ENCODE data around the gene COG5.

Gene COG5

GRCh38 chr7:107213193-107213788, 350.4 kb downstream of the COG5 start:
- DNase-seq: no peak

- DNase-seq: no peak
Measured at GRCh38 chr7:107212725-107213124, 351.0 kb downstream of the COG5 start.

- DNase-seq: no peak
Measured at GRCh38 chr7:107210400-107210799, 353.3 kb downstream of the COG5 start.

GRCh38 chr7:107209565-107209964, 354.2 kb downstream of the COG5 start:
- no peak for DNase-seq

GRCh38 chr7:107208563-107208962, 355.2 kb downstream of the COG5 start:
- no peak for DNase-seq

- no peak for DNase-seq
Measured at GRCh38 chr7:107208024-107208521, 355.6 kb downstream of the COG5 start.

- no peak for DNase-seq
Measured at GRCh38 chr7:107207459-107207858, 356.3 kb downstream of the COG5 start.

- no peak for DNase-seq
Measured at GRCh38 chr7:107206706-107207105, 357.0 kb downstream of the COG5 start.

- DNase-seq: no peak
Measured at GRCh38 chr7:107206136-107206535, 357.6 kb downstream of the COG5 start.

- DNase-seq: no peak
Measured at GRCh38 chr7:107203607-107204006, 360.1 kb downstream of the COG5 start.

GRCh38 chr7:107201795-107202450, 361.8 kb downstream of the COG5 start:
- DNase-seq: peak; percentile 92

GRCh38 chr7:107196834-107197610, 366.7 kb downstream of the COG5 start:
- DNase-seq: peak; percentile 79

- no peak for DNase-seq
Measured at GRCh38 chr7:107194052-107194451, 369.7 kb downstream of the COG5 start.

GRCh38 chr7:107190090-107190489, 373.6 kb downstream of the COG5 start:
- DNase-seq: no peak

GRCh38 chr7:107187774-107188173, 375.9 kb downstream of the COG5 start:
- DNase-seq: no peak

- no peak for DNase-seq
Measured at GRCh38 chr7:107186240-107186639, 377.5 kb downstream of the COG5 start.

GRCh38 chr7:107185716-107186115, 378.0 kb downstream of the COG5 start:
- DNase-seq: no peak

- no peak for DNase-seq
Measured at GRCh38 chr7:107181172-107181571, 382.5 kb downstream of the COG5 start.

- DNase-seq: peak; percentile 58
Measured at GRCh38 chr7:107180378-107180777, 383.3 kb downstream of the COG5 start.

- DNase-seq: peak; percentile 29
Measured at GRCh38 chr7:107179326-107180164, 384.2 kb downstream of the COG5 start.

GRCh38 chr7:107173691-107174406, 389.9 kb downstream of the COG5 start:
- DNase-seq: no peak

GRCh38 chr7:107173191-107173590, 390.5 kb downstream of the COG5 start:
- DNase-seq: peak; percentile 52
